Naive thymus-derived CD4-positive, alpha-beta T cell (primary cell): ENCODE data around the gene NEK7. TPM values are rescaled to one million over a fixed set of nuclear protein-coding genes. Genes with fewer than 3 reads are reported as not detected.

ENCODE experiments used
- ATAC-seq: fragments of 150-1000 bp; cut with Tn5 transposase; 2 replicates; pipeline ENCODE4 v1.10.0; 2021; ENCODE audit warnings: mild to moderate bottlenecking, moderate library complexity
- CTCF ChIA-PET: fragments of 350-600 bp; sonication (Branson Sonifier 250); formaldehyde crosslinking; loops from one replicate; lab custom pipeline; 2021; ENCODE audit warnings: antibody characterized with exemption; lab: Charles Lee
- POLR2A ChIA-PET: fragments of 350-600 bp; sonication (Branson Sonifier 250); formaldehyde crosslinking; loops from one replicate; lab custom pipeline; 2021; ENCODE audit warnings: antibody characterized with exemption, inconsistent platforms; lab: Charles Lee
- DNase-seq, 9 donors: peaks; one replicate each; pipeline versions ENCODE4 v3.0.0 to v3.0.0-alpha.2; 2020 to 2022; ENCODE audit warnings: mixed read lengths in 1 of 9
- H3K27ac ChIP-seq: one replicate; pipeline ENCODE4 v1.7.0; 2013; ENCODE audit warnings: mild to moderate bottlenecking, low read depth, low read length, moderate library complexity
- H3K27me3 ChIP-seq, 2 donors: one replicate each; pipeline ENCODE4 v1.7.0; 2013; ENCODE audit warnings: low read length in 2 of 2, mild to moderate bottlenecking in 2 of 2, moderate library complexity in 2 of 2; ENCODE audit not compliant: control insufficient read depth in 2 of 2, insufficient read depth in 2 of 2
- H3K36me3 ChIP-seq, 3 experiments: 1 replicate in 2 of 3; 2 replicates in 1 of 3; pipeline ENCODE4 v1.7.0; 2013; ENCODE audit warnings: low read length in 3 of 3, mild to moderate bottlenecking in 3 of 3, moderate library complexity in 1 of 3; ENCODE audit not compliant: insufficient read depth in 3 of 3, control insufficient read depth in 2 of 3
- H3K4me1 ChIP-seq, 2 donors: one replicate each; pipeline ENCODE4 v1.7.0; 2013; ENCODE audit warnings: low read length in 2 of 2, mild to moderate bottlenecking in 2 of 2, moderate library complexity in 1 of 2; ENCODE audit not compliant: control insufficient read depth in 2 of 2, insufficient read depth in 2 of 2
- H3K4me3 ChIP-seq: 2 replicates; pipeline ENCODE4 v1.7.0; 2013; ENCODE audit warnings: mild to moderate bottlenecking, low read length
- H3K9me3 ChIP-seq, 3 experiments: 1 replicate in 2 of 3; 2 replicates in 1 of 3; pipeline ENCODE4 v1.7.0; 2013; ENCODE audit warnings: low read length in 3 of 3; ENCODE audit not compliant: control insufficient read depth in 2 of 3
- H3K27ac Mint-ChIP-seq, 9 donors: one replicate each; pipeline ENCODE4 v1.8.0; 2020 to 2022; ENCODE audit warnings: mixed read lengths in 9 of 9, mild to moderate bottlenecking in 8 of 9, moderate library complexity in 5 of 9, inconsistent platforms in 2 of 9
- H3K27me3 Mint-ChIP-seq, 5 donors: one replicate each; pipeline ENCODE4 v1.8.0; 2021 to 2022; ENCODE audit warnings: mixed read lengths in 5 of 5, mild to moderate bottlenecking in 1 of 5
- H3K36me3 Mint-ChIP-seq, 5 donors: one replicate each; pipeline ENCODE4 v1.8.0; 2020 to 2022; ENCODE audit warnings: mixed read lengths in 5 of 5, mild to moderate bottlenecking in 3 of 5, inconsistent platforms in 1 of 5
- H3K4me1 Mint-ChIP-seq, 7 donors: one replicate each; pipeline ENCODE4 v1.8.0; 2020 to 2022; ENCODE audit warnings: mixed read lengths in 7 of 7, mild to moderate bottlenecking in 3 of 7, inconsistent platforms in 1 of 7
- H3K4me3 Mint-ChIP-seq, 10 donors: one replicate each; pipeline ENCODE4 v1.8.0; 2020 to 2022; ENCODE audit warnings: mild to moderate bottlenecking in 10 of 10, mixed read lengths in 10 of 10, moderate library complexity in 6 of 10, inconsistent platforms in 2 of 10
- H3K9me3 Mint-ChIP-seq, 11 donors: one replicate each; pipeline ENCODE4 v1.8.0; 2020 to 2022; ENCODE audit warnings: mixed read lengths in 11 of 11, mild to moderate bottlenecking in 4 of 11, inconsistent platforms in 1 of 11, moderate library complexity in 1 of 11
- intact Hi-C, 2 donors: fragments of 100-400 bp; cut with micrococcal nuclease; formaldehyde crosslinking; loops; one replicate each; pipeline ENCODE4 v1.15.1; 2023
- polyA plus RNA-seq, 2 donors: library from polyadenylated mRNA; unstranded; fragments of 300-500 nt; fragmentation: Illumina TruSeq; gene quantifications; one replicate each; pipeline ENCODE4 v1.2.3, GENCODE V29; 2021
- total RNA-seq, 6 experiments: library from RNA in 5 of 6; stranded (reverse) in 5 of 6; gene quantifications; 1 replicate in 5 of 6; 2 replicates in 1 of 6; pipeline ENCODE4 v1.2.3 and lab custom pipeline; 2021 to 2026

Gene NEK7
- total and polyA plus RNA-seq, 7 experiments from 2014 or later = 25.1 to 68.4 (median 44.5) TPM

DNA sequence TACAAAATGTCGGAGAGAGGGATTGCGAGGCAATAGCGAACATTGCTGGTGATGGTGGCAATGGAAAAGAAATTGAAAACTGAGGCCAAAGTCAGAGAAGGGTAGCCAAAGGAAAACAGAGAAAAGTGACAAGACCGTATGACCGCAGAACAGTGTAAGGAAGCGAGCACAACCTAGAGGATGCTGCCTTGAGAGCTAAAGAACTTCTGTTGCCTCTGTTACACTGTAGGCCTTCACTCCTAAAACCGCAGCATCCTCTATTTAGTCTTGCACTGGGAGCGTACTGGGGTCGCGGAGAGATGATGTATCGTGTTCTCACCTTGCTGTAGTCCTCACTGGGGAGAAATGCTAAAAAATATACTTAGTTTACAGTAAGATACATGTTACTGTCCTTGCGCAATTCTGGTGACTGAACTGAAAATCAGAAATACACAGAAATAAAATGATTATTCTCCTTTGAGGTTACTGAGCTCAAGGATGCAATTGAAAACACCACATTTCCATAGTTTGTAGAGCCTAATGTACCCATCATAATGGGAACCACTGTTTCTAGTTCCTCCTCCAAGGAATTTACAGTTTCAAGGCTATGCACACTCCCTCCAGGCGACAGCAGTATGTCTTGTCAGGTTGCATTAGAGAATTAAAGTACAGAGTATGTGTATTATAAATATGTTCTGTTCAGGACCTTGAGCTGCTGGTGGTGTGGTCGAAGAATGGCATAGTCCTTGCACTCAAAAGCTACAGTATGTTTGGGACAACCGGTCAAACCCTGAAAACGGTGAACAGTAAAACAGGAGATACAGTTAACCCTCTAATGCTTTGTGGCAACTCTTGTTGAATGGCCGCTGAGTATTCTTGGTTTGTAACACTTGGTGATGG, 1.3 kb downstream of the NEK7 start:
- CTCF ChIA-PET = interaction anchor here (0.5 to 2.0 kb wide), 6 partner anchors 10 to 378 kb away, joined by 3 to 5 read pairs (median 3); no protein-coding TSS in a partner anchor
- H3K27me3 ChIP-seq = no peaks in the 10 kb centered on the region
- peaks cover 0 to 10% (median 0%) of the 10 kb centered on the region in 3 experiments for H3K36me3 ChIP-seq
- no peaks in the 10 kb centered on the region for H3K9me3 ChIP-seq
- POLR2A ChIA-PET = interaction anchor here (0.8 to 4.7 kb wide), 9 partner anchors 14 to 778 kb away, joined by 3 to 150 read pairs (median 4); no protein-coding TSS in a partner anchor
- Mint-ChIP-seq H3K4me3 (peak overlapping the region; percentile 97 to 100 (median 100)), H3K36me3 (peaks cover 0 to 10% (median 0%) of the 10 kb centered on the region in 5 donors), H3K4me1 (peaks cover 31 to 60% (median 52%) of the 10 kb centered on the region in 7 donors), H3K9me3 (peaks cover 0 to 2% (median 0%) of the 10 kb centered on the region in 11 donors), H3K27me3 (no peaks in the 10 kb centered on the region), H3K27ac (peak overlapping the region; percentile 97 to 100 (median 99))
- H3K27ac ChIP-seq = peak overlapping the region; percentile 96
- peaks cover 35 to 41% of the 10 kb centered on the region in 2 donors for H3K4me1 ChIP-seq
- DNase-seq = peak in 5 of 9 donors; percentile 43 to 50 (median 47)
- intact Hi-C loops = loop anchor here (1.0 to 5.0 kb wide), 22 partner anchors 15 to 1011 kb away; partner anchors contain the start of genes ASPM (in 2 of the 2), DENND1B (in 2 of the 2), C1orf53 (in 1 of the 2) and LHX9 (in 1 of the 2)
- peak overlapping the region; percentile 99 for H3K4me3 ChIP-seq
- ATAC-seq = peak; percentile 11

DNA sequence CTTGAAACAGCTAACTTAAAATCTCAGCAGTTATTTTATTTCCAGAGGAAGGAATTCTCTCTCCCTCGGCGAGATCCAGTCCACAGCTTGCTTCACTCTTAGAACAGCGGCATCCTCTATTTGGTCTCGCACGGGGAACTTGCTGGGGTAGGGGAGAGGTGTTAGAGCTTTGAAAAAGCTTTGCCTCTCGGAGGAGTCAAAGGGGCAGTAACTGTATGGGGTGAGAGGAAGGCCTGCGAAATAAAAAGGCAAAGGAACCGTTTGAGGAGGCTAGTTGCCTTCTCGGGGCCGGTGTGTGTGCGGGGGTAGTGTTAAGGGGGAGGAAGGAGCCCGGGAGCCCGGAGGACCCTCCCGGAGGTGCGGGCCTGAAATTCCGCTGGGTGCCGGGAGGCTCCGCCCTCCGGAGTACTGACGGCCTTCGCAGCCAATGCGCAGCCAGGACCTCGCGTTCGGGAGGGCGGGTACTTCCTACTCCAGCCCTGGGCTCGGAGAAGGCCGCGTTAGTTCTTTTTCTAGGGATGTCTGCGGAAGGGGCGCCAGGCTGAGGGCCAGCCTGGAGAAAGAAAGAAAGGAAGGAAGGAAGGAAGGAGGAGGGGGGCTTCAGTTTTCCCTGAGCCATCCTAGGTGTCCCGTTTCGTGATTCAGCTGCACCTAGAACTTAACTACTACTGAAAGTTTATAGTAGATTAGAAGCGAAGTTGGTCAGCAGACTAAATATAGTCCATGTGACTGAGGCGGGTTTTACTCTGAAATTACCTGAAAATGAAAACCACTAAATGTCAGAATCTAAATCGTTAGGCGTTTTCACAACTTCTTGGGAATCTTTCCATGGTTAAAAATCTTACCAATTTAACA, 2.2 kb downstream of the NEK7 start:
- H3K27ac Mint-ChIP-seq = peak overlapping the region; percentile 97 to 100 (median 99)
- peak; percentile 84 for ATAC-seq
- CTCF ChIA-PET = interaction anchor here (0.6 to 2.0 kb wide), 5 partner anchors 9 to 106 kb away, joined by 3 to 5 read pairs (median 3); no protein-coding TSS in a partner anchor
- H3K4me3 Mint-ChIP-seq = peak overlapping the region; percentile 97 to 100 (median 100)
- no peaks in the 10 kb centered on the region for H3K27me3 Mint-ChIP-seq
- H3K27ac ChIP-seq = peak overlapping the region; percentile 96
- H3K27me3 ChIP-seq = no peaks in the 10 kb centered on the region
- H3K9me3 ChIP-seq = no peaks in the 10 kb centered on the region
- H3K4me1 ChIP-seq = peaks cover 41 to 43% of the 10 kb centered on the region in 2 donors
- peaks cover 0 to 10% (median 0%) of the 10 kb centered on the region in 5 donors for H3K36me3 Mint-ChIP-seq
- intact Hi-C loops = loop anchor here (1.0 to 5.0 kb wide), 17 partner anchors 8 to 1012 kb away; partner anchors contain the start of genes DENND1B (in 2 of the 2), ASPM (in 1 of the 2) and PTPRC (in 1 of the 2)
- H3K9me3 Mint-ChIP-seq = peaks cover 0 to 2% (median 0%) of the 10 kb centered on the region in 11 donors
- H3K36me3 ChIP-seq = peaks cover 0 to 10% (median 0%) of the 10 kb centered on the region in 3 experiments
- peak overlapping the region; percentile 99 for H3K4me3 ChIP-seq
- H3K4me1 Mint-ChIP-seq = peaks cover 31 to 67% (median 56%) of the 10 kb centered on the region in 7 donors
- DNase-seq = peak; percentile 74 to 87 (median 83)
- POLR2A ChIA-PET = interaction anchor here (0.7 to 4.7 kb wide), 8 partner anchors 13 to 527 kb away, joined by 3 to 150 read pairs (median 4); no protein-coding TSS in a partner anchor

DNA sequence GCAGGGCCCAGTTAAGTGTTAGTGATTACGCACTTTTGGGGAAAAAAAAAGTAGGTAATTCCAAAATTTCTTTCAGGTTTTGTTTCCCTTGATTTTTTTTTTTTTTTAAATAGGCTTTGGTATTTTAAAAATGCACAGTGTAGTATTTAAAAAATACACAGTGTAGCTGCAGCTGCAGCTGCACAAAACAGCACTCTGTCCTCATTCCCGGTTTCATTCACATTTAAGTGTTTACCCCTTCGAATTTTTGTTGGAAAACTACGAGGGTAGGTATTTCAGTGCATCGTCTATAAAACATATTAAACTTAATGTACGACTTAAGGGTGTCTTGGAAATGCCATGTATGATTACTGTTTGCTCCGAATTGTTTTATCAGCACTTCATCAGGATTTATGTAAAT, 3.4 kb downstream of the NEK7 start:
- H3K4me3 ChIP-seq = no peak overlapping the region
- Mint-ChIP-seq H3K9me3 (peaks cover 0 to 2% (median 0%) of the 10 kb centered on the region in 11 donors), H3K4me1 (peaks cover 36 to 80% (median 69%) of the 10 kb centered on the region in 7 donors), H3K27me3 (no peaks in the 10 kb centered on the region), H3K4me3 (peak overlapping the region in 8 of 10 donors; percentile 27 to 100 (median 46)), H3K27ac (peak overlapping the region in 7 of 9 donors; percentile 97 to 100 (median 99)), H3K36me3 (peaks cover 0 to 10% (median 0%) of the 10 kb centered on the region in 5 donors)
- ChIA-PET CTCF (interaction anchor here (0.6 to 2.0 kb wide), 2 partner anchors 8 to 37 kb away, joined by 3 to 5 read pairs; no protein-coding TSS in a partner anchor), POLR2A (interaction anchor here (0.7 to 4.7 kb wide), 4 partner anchors 12 to 164 kb away, joined by 3 to 150 read pairs (median 4); no protein-coding TSS in a partner anchor)
- intact Hi-C loops = loop anchor here in 1 of 2 donors (10.0 kb wide), 1 partner anchor 775 kb away; no protein-coding TSS in a partner anchor
- H3K9me3 ChIP-seq = no peaks in the 10 kb centered on the region
- ATAC-seq (no peak), DNase-seq (no peak)
- no peaks in the 10 kb centered on the region for H3K27me3 ChIP-seq
- H3K27ac ChIP-seq = peak overlapping the region; percentile 96
- peaks cover 0 to 10% (median 0%) of the 10 kb centered on the region in 3 experiments for H3K36me3 ChIP-seq
- peaks cover 54% of the 10 kb centered on the region in 2 donors for H3K4me1 ChIP-seq

- Mint-ChIP-seq H3K27me3 (no peaks in the 10 kb centered on the region), H3K36me3 (peaks cover 0 to 10% (median 0%) of the 10 kb centered on the region in 5 donors), H3K9me3 (peaks cover 0 to 2% (median 0%) of the 10 kb centered on the region in 11 donors), H3K4me3 (peak overlapping the region in 6 of 10 donors; percentile 7 to 100 (median 48)), H3K4me1 (peaks cover 35 to 86% (median 74%) of the 10 kb centered on the region in 7 donors), H3K27ac (peak overlapping the region in 7 of 9 donors; percentile 33 to 99 (median 98))
- Histone ChIP-seq H3K27ac (no peak overlapping the region), H3K9me3 (no peaks in the 10 kb centered on the region), H3K36me3 (peaks cover 0 to 10% (median 0%) of the 10 kb centered on the region in 3 experiments), H3K4me3 (no peak overlapping the region), H3K27me3 (no peaks in the 10 kb centered on the region), H3K4me1 (peaks cover 59 to 62% of the 10 kb centered on the region in 2 donors)
- DNase-seq (no peak), ATAC-seq (no peak)
- CTCF ChIA-PET = interaction anchor here (0.6 to 0.7 kb wide), 3 partner anchors 32 to 115 kb away, joined by 3 read pairs; no protein-coding TSS in a partner anchor
- intact Hi-C loops = loop anchor here in 1 of 2 donors (10.0 kb wide), 1 partner anchor 774 kb away; no protein-coding TSS in a partner anchor
- POLR2A ChIA-PET = interaction anchor here (1.0 kb wide), 2 partner anchors 11 to 17 kb away, joined by 4 to 6 read pairs; no protein-coding TSS in a partner anchor
These were observed 4.3 kb downstream of the NEK7 start for GRCh38 chr1:198160946-198161614.

DNA sequence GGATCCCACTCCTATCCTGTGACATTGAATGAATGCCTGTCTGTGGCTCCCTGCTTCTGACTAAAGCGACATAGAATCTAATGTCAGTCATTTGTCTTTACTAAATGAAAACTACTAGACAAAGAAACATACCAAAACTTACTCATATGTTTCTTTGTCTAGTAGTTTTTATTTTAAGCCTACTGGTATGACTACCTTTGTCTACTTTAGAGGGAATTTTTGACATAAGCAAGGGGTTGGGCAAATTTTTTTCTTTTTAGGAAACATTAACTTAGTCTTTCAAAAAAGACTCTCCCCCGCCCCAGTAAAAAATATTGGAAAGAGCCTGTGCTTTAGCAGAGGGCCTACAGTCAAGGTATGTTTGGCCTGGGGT, 4.9 kb downstream of the NEK7 start:
- Mint-ChIP-seq H3K27ac (peak overlapping the region in 8 of 9 donors; percentile 26 to 99 (median 88)), H3K27me3 (no peaks in the 10 kb centered on the region), H3K36me3 (peaks cover 0 to 12% (median 0%) of the 10 kb centered on the region in 5 donors), H3K9me3 (peaks cover 0 to 2% (median 0%) of the 10 kb centered on the region in 11 donors), H3K4me3 (peak overlapping the region in 7 of 10 donors; percentile 11 to 84 (median 34)), H3K4me1 (peaks cover 39 to 89% (median 80%) of the 10 kb centered on the region in 7 donors)
- intact Hi-C loops = loop anchor here in 1 of 2 donors (10.0 kb wide), 1 partner anchor 773 kb away; no protein-coding TSS in a partner anchor
- no peak for DNase-seq
- CTCF ChIA-PET = interaction anchor here (0.6 to 0.7 kb wide), 2 partner anchors 31 to 93 kb away, joined by 3 read pairs; no protein-coding TSS in a partner anchor
- POLR2A ChIA-PET = interaction anchor here (0.7 to 1.0 kb wide), 3 partner anchors 11 to 442 kb away, joined by 3 to 6 read pairs (median 3); no protein-coding TSS in a partner anchor
- H3K27me3 ChIP-seq = no peaks in the 10 kb centered on the region
- no peak for ATAC-seq
- no peak overlapping the region for H3K27ac ChIP-seq
- peaks cover 65 to 68% of the 10 kb centered on the region in 2 donors for H3K4me1 ChIP-seq
- H3K4me3 ChIP-seq = no peak overlapping the region
- peaks cover 0 to 8% (median 0%) of the 10 kb centered on the region in 3 experiments for H3K36me3 ChIP-seq
- no peaks in the 10 kb centered on the region for H3K9me3 ChIP-seq
